ENCODE results near the gene PCSK1N. TPM values are rescaled to one million over a fixed set of nuclear protein-coding genes. Genes with fewer than 3 reads are reported as not detected.

The PCSK1N gene
- total RNA-seq, 1 donor = not detected

GRCh38 chrX:48831136-48831908, 4.1 kb downstream of the PCSK1N start:
- Histone ChIP-seq H3K4me2 (ENCODE audit: insufficient read depth, low read length) (no peak overlapping the region), H3K4me3 (ENCODE audit: insufficient read depth, low read length) (no peak overlapping the region), H2AFZ (ENCODE audit: low read length) (no peak overlapping the region), H3K27me3 (ENCODE audit: insufficient read depth, low read length) (peaks cover 20% of the 10 kb centered on the region), H4K20me1 (ENCODE audit: insufficient read depth, low read length) (no peaks in the 10 kb centered on the region), H3K9me3 (ENCODE audit: low read depth, low read length) (no peaks in the 10 kb centered on the region), H3K36me3 (ENCODE audit: insufficient read depth, low read length) (no peaks in the 10 kb centered on the region), H3K79me2 (ENCODE audit: insufficient read depth, low read length) (no peaks in the 10 kb centered on the region), H3K27ac (ENCODE audit: low read depth, low read length) (no peak overlapping the region), H3K4me1 (ENCODE audit: insufficient read depth, low read length) (no peaks in the 10 kb centered on the region)
- no peak for TF ChIP-seq CTCF (IDR thresholded peaks at IDR 0.05; ENCODE audit: extremely low read depth, low read depth, low read length)
- peak; percentile 69 for DNase-seq (ENCODE audit: insufficient read length, low spot score, missing footprints)

DNA sequence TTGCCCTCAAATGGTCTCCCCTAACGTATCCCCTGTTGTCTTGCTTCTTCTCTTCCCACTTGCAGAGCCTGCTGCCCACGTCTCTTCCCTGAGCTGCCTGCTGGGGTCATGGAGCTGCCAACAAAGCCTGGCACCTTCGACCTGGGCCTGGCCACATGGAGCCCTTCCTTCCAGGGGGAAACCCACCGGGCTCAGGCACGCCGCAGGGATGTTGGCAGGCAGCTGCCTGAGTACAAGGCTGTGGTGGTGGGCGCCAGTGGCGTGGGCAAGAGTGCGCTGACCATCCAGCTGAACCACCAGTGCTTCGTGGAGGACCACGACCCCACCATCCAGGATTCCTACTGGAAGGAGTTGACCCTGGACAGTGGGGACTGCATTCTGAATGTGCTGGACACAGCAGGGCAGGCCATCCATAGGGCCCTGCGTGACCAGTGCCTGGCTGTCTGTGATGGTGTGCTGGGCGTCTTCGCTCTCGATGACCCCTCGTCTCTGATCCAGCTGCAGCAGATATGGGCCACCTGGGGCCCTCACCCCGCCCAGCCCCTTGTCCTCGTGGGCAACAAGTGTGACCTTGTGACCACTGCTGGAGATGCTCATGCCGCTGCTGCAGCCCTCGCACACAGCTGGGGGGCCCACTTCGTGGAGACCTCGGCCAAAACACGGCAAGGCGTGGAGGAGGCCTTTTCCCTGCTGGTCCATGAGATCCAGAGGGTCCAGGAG, 6.2 kb downstream of the PCSK1N start:
- DNase-seq (ENCODE audit: insufficient read length, low spot score, missing footprints) = peak; percentile 77
- H3K27me3 ChIP-seq (ENCODE audit: insufficient read depth, low read length) = peaks cover 15% of the 10 kb centered on the region

DNA sequence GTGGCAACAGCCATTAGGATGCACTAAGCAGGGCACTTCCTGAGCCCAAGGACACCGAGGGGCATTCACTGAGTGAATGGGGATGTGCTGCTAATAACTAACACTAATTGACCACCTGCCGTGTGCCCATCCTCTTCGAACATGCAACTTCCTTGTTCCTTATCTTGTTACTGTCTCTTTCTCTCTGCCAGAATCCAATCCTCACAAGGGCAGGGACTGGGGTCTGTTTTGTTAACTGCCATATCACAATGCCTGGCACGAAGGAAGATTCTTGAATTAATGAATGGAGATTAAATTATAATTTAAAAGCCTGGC, 7.8 kb downstream of the PCSK1N start:
- H3K27me3 ChIP-seq (ENCODE audit: insufficient read depth, low read length) = peaks cover 6% of the 10 kb centered on the region
- H4K20me1 ChIP-seq (ENCODE audit: insufficient read depth, low read length) = no peaks in the 10 kb centered on the region
- H3K9me3 ChIP-seq (ENCODE audit: low read depth, low read length) = no peaks in the 10 kb centered on the region
- no peak overlapping the region for H3K4me2 ChIP-seq (ENCODE audit: insufficient read depth, low read length)
- H3K4me3 ChIP-seq (ENCODE audit: insufficient read depth, low read length) = no peak overlapping the region
- H3K4me1 ChIP-seq (ENCODE audit: insufficient read depth, low read length) = no peaks in the 10 kb centered on the region
- DNase-seq (ENCODE audit: insufficient read length, low spot score, missing footprints) = peak; percentile 73
- H3K27ac ChIP-seq (ENCODE audit: low read depth, low read length) = no peak overlapping the region
- no peak overlapping the region for H2AFZ ChIP-seq (ENCODE audit: low read length)
- TF ChIP-seq CTCF (IDR thresholded peaks at IDR 0.05; ENCODE audit: extremely low read depth, low read depth, low read length) = no peak
- H3K36me3 ChIP-seq (ENCODE audit: insufficient read depth, low read length) = no peaks in the 10 kb centered on the region
- H3K79me2 ChIP-seq (ENCODE audit: insufficient read depth, low read length) = no peaks in the 10 kb centered on the region

More for the DNA sequence above, 6.2 kb downstream of the PCSK1N start:
- Histone ChIP-seq H3K36me3 (ENCODE audit: insufficient read depth, low read length) (no peaks in the 10 kb centered on the region), H3K9me3 (ENCODE audit: low read depth, low read length) (no peaks in the 10 kb centered on the region), H3K79me2 (ENCODE audit: insufficient read depth, low read length) (no peaks in the 10 kb centered on the region), H4K20me1 (ENCODE audit: insufficient read depth, low read length) (no peaks in the 10 kb centered on the region), H3K4me1 (ENCODE audit: insufficient read depth, low read length) (no peaks in the 10 kb centered on the region), H2AFZ (ENCODE audit: low read length) (no peak overlapping the region), H3K4me3 (ENCODE audit: insufficient read depth, low read length) (no peak overlapping the region), H3K27ac (ENCODE audit: low read depth, low read length) (no peak overlapping the region), H3K4me2 (ENCODE audit: insufficient read depth, low read length) (no peak overlapping the region)
- TF ChIP-seq CTCF (IDR thresholded peaks at IDR 0.05; ENCODE audit: extremely low read depth, low read depth, low read length) = no peak
